WTC11 (cell line): Measurements from ENCODE around the gene SPATA6. TPM values are rescaled to one million over a fixed set of nuclear protein-coding genes. Genes with fewer than 3 reads are reported as not detected.

ENCODE experiments used
- ATAC-seq: fragments of 200-7000 bp; cut with Tn5 transposase; 2 replicates; pipeline ENCODE4 v1.10.0; 2021; ENCODE audit warnings: mild to moderate bottlenecking, moderate library complexity
- CTCF ChIA-PET: fragments of 300-600 bp; sonication (Branson Sonifier 250); formaldehyde crosslinking; loops from one replicate; lab custom pipeline; 2021; ENCODE audit warnings: antibody characterized with exemption; lab: Charles Lee
- POLR2A ChIA-PET: fragments of 350-600 bp; sonication (Branson Sonifier 250); formaldehyde crosslinking; loops from one replicate; lab custom pipeline; 2021; ENCODE audit warnings: antibody characterized with exemption; lab: Charles Lee
- DNase-seq: peaks from one replicate; pipeline ENCODE4 v3.0.0; 2021; ENCODE audit warnings: low spot score
- H3K27ac Mint-ChIP-seq: 2 replicates; pipeline ENCODE4 v1.8.0; 2021; ENCODE audit warnings: mixed read lengths
- H3K27me3 Mint-ChIP-seq: 2 replicates; pipeline ENCODE4 v1.8.0; 2021; ENCODE audit warnings: low read depth, mild to moderate bottlenecking, moderate library complexity, mixed read lengths
- H3K36me3 Mint-ChIP-seq: 2 replicates; pipeline ENCODE4 v1.8.0; 2021; ENCODE audit warnings: mixed read lengths
- H3K4me1 Mint-ChIP-seq: 2 replicates; pipeline ENCODE4 v1.8.0; 2022; ENCODE audit warnings: mixed read lengths
- H3K4me3 Mint-ChIP-seq: 2 replicates; pipeline ENCODE4 v1.8.0; 2021; ENCODE audit warnings: mild to moderate bottlenecking, moderate library complexity, mixed read lengths
- H3K9me3 Mint-ChIP-seq: 2 replicates; pipeline ENCODE4 v1.8.0; 2021; ENCODE audit warnings: mixed read lengths
- FOXP1 ChIP-seq: sonication (generic); formaldehyde crosslinking; IDR thresholded peaks from 2 replicates; pipeline ENCODE4 v1.8.0; 2022; ENCODE audit warnings: missing genetic modification reagents, mild to moderate bottlenecking, moderate library complexity, borderline replicate concordance
- GABPB1 ChIP-seq: sonication (generic); formaldehyde crosslinking; IDR thresholded peaks from 2 replicates; pipeline ENCODE4 v1.8.1; 2023; ENCODE audit warnings: mild to moderate bottlenecking, missing genetic modification reagents
- HMGXB4 ChIP-seq: sonication (generic); formaldehyde crosslinking; IDR thresholded peaks from 2 replicates; pipeline ENCODE4 v1.8.1; 2023; ENCODE audit warnings: mild to moderate bottlenecking, moderate library complexity, missing genetic modification reagents
- MLX ChIP-seq: sonication (generic); formaldehyde crosslinking; IDR thresholded peaks from 2 replicates; pipeline ENCODE4 v1.8.1; 2023; ENCODE audit warnings: mild to moderate bottlenecking, missing genetic modification reagents, moderate library complexity
- NR2C2 ChIP-seq: sonication (generic); formaldehyde crosslinking; IDR thresholded peaks from 2 replicates; pipeline ENCODE4 v1.8.0; 2022; ENCODE audit warnings: mild to moderate bottlenecking, missing genetic modification reagents
- SOX15 ChIP-seq: fragments of 250-450 bp; sonication (Bioruptor Pico); IDR thresholded peaks from 2 replicates; pipeline ENCODE4 v1.9.0; 2021; ENCODE audit warnings: mild to moderate bottlenecking
- SP1 ChIP-seq: sonication (generic); formaldehyde crosslinking; conservative IDR thresholded peaks from 2 replicates; pipeline ENCODE4 v1.8.1; 2022; ENCODE audit warnings: missing genetic modification reagents
- TP53 ChIP-seq: sonication (generic); formaldehyde crosslinking; IDR thresholded peaks from 2 replicates; pipeline ENCODE4 v1.8.1; 2023; ENCODE audit warnings: mild to moderate bottlenecking, missing genetic modification reagents
- ZNF263 ChIP-seq: sonication (generic); formaldehyde crosslinking; IDR thresholded peaks from 2 replicates; pipeline ENCODE4 v1.8.1; 2022; ENCODE audit warnings: low read depth, mild to moderate bottlenecking, moderate library complexity, missing genetic modification reagents
- ZNF512 ChIP-seq: sonication (generic); formaldehyde crosslinking; IDR thresholded peaks from 2 replicates; pipeline ENCODE4 v1.8.1; 2022; ENCODE audit warnings: missing genetic modification reagents, borderline replicate concordance
- total RNA-seq: library from RNA; stranded (reverse); gene quantifications from 3 replicates; pipeline ENCODE4 v1.2.3, GENCODE V29; 2021
- TF ChIP-seq, protein P1 (sequence below): sonication (generic); formaldehyde crosslinking; IDR thresholded peaks from 2 replicates; pipeline ENCODE4 v1.8.1; 2023; ENCODE audit warnings: mild to moderate bottlenecking, missing genetic modification reagents
- TF ChIP-seq, protein P2 (sequence below): fragments of 250-450 bp; sonication (Bioruptor Pico); IDR thresholded peaks from 2 replicates; pipeline ENCODE4 v1.9.0; 2021; ENCODE audit warnings: mild to moderate bottlenecking, borderline replicate concordance
- TF ChIP-seq, protein P3 (sequence below): fragments of 200-600 bp; IDR thresholded peaks from 2 replicates; pipeline ENCODE4 v1.8.0; 2022; ENCODE audit warnings: antibody characterized with exemption

The SPATA6 gene
- total RNA-seq, 1 experiment from 2014 or later, result 17.7 TPM

DNA sequence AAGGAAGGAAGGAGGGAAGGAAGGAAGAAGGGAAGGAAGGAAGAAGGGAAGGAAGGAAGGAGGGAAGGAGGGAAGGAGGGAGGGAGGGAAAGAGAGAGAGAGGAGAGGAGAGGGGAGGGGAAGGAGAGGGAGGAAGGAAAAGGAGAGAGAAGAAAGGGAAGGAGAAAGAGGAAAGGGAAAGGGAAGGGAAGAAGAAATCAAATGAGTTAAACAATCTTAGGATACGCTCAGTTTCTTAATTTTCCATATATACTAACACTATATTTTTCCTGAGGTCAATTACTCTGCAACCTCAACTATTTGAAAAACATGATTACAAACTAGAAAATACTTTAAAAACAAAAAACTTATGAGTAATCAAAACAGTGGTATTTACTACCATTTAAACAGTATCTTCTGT, 53.3 kb downstream of the SPATA6 start:
- Mint-ChIP-seq H3K27ac (no peak overlapping the region), H3K9me3 (no peaks in the 10 kb centered on the region), H3K4me1 (peaks cover 5% of the 10 kb centered on the region), H3K27me3 (no peaks in the 10 kb centered on the region; the same call in 1 of the 2 replicates), H3K4me3 (no peak overlapping the region), H3K36me3 (no peaks in the 10 kb centered on the region)
- POLR2A ChIA-PET, result interaction anchor here (0.6 kb wide), 1 partner anchor 27 kb away, joined by 3 read pairs; no protein-coding TSS in a partner anchor
- DNase-seq (no peak), ATAC-seq (no peak)
- CTCF ChIA-PET, result interaction anchor here (0.6 kb wide), 1 partner anchor 20 kb away, joined by 4 read pairs; no protein-coding TSS in a partner anchor
- TF ChIP-seq ZNF512 (CRISPR knock-in tag) (no peak), SOX15 (CRISPR knock-in tag) (no peak), NR2C2 (CRISPR knock-in tag) (no peak)
- TF ChIP-seq, protein P1, sequence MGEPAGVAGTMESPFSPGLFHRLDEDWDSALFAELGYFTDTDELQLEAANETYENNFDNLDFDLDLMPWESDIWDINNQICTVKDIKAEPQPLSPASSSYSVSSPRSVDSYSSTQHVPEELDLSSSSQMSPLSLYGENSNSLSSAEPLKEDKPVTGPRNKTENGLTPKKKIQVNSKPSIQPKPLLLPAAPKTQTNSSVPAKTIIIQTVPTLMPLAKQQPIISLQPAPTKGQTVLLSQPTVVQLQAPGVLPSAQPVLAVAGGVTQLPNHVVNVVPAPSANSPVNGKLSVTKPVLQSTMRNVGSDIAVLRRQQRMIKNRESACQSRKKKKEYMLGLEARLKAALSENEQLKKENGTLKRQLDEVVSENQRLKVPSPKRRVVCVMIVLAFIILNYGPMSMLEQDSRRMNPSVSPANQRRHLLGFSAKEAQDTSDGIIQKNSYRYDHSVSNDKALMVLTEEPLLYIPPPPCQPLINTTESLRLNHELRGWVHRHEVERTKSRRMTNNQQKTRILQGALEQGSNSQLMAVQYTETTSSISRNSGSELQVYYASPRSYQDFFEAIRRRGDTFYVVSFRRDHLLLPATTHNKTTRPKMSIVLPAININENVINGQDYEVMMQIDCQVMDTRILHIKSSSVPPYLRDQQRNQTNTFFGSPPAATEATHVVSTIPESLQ (CRISPR knock-in tag), result no peak
- TF ChIP-seq, protein P2, sequence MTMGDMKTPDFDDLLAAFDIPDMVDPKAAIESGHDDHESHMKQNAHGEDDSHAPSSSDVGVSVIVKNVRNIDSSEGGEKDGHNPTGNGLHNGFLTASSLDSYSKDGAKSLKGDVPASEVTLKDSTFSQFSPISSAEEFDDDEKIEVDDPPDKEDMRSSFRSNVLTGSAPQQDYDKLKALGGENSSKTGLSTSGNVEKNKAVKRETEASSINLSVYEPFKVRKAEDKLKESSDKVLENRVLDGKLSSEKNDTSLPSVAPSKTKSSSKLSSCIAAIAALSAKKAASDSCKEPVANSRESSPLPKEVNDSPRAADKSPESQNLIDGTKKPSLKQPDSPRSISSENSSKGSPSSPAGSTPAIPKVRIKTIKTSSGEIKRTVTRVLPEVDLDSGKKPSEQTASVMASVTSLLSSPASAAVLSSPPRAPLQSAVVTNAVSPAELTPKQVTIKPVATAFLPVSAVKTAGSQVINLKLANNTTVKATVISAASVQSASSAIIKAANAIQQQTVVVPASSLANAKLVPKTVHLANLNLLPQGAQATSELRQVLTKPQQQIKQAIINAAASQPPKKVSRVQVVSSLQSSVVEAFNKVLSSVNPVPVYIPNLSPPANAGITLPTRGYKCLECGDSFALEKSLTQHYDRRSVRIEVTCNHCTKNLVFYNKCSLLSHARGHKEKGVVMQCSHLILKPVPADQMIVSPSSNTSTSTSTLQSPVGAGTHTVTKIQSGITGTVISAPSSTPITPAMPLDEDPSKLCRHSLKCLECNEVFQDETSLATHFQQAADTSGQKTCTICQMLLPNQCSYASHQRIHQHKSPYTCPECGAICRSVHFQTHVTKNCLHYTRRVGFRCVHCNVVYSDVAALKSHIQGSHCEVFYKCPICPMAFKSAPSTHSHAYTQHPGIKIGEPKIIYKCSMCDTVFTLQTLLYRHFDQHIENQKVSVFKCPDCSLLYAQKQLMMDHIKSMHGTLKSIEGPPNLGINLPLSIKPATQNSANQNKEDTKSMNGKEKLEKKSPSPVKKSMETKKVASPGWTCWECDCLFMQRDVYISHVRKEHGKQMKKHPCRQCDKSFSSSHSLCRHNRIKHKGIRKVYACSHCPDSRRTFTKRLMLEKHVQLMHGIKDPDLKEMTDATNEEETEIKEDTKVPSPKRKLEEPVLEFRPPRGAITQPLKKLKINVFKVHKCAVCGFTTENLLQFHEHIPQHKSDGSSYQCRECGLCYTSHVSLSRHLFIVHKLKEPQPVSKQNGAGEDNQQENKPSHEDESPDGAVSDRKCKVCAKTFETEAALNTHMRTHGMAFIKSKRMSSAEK (CRISPR knock-in tag), result no peak

- POLR2A ChIA-PET, result no interaction called here
- no peak for TF ChIP-seq ZNF263 (CRISPR knock-in tag)
- no peak for TF ChIP-seq SP1 (CRISPR knock-in tag)
- no peak for TF ChIP-seq FOXP1 (CRISPR knock-in tag)
- no peak for TF ChIP-seq MLX (CRISPR knock-in tag)
- TF ChIP-seq HMGXB4 (CRISPR knock-in tag), result no peak
- TF ChIP-seq, protein P3, sequence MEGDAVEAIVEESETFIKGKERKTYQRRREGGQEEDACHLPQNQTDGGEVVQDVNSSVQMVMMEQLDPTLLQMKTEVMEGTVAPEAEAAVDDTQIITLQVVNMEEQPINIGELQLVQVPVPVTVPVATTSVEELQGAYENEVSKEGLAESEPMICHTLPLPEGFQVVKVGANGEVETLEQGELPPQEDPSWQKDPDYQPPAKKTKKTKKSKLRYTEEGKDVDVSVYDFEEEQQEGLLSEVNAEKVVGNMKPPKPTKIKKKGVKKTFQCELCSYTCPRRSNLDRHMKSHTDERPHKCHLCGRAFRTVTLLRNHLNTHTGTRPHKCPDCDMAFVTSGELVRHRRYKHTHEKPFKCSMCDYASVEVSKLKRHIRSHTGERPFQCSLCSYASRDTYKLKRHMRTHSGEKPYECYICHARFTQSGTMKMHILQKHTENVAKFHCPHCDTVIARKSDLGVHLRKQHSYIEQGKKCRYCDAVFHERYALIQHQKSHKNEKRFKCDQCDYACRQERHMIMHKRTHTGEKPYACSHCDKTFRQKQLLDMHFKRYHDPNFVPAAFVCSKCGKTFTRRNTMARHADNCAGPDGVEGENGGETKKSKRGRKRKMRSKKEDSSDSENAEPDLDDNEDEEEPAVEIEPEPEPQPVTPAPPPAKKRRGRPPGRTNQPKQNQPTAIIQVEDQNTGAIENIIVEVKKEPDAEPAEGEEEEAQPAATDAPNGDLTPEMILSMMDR, result no peak
- no peak for TF ChIP-seq TP53 (CRISPR knock-in tag)
- TF ChIP-seq GABPB1 (CRISPR knock-in tag), result no peak
- TF ChIP-seq, all 79 proteins: peak for 0
- ATAC-seq, result no peak
- no peak for DNase-seq
- H3K36me3 Mint-ChIP-seq, result peaks cover 3% of the 10 kb centered on the region
- peaks cover 4% of the 10 kb centered on the region; the same call in 1 of the 2 replicates for H3K9me3 Mint-ChIP-seq
- H3K4me1 Mint-ChIP-seq, result peaks cover 2% of the 10 kb centered on the region; the same call in 1 of the 2 replicates
- H3K27ac Mint-ChIP-seq, result no peak overlapping the region
- H3K4me3 Mint-ChIP-seq, result no peak overlapping the region
- no peaks in the 10 kb centered on the region; the same call in 1 of the 2 replicates for H3K27me3 Mint-ChIP-seq
- CTCF ChIA-PET, result no interaction called here
Measured at GRCh38 chr1:48415050-48415449, 57.0 kb downstream of the SPATA6 start.
